HG03066 (cell line): ENCODE results near the gene MCEMP1.

Experiments used
- ATAC-seq: cut with Tn5 transposase; IDR thresholded peaks from one replicate; pipeline ENCODE4 v1.9.1; 2021; ENCODE audit warnings: low read depth; ENCODE audit not compliant: unreplicated experiment

Gene MCEMP1

DNA sequence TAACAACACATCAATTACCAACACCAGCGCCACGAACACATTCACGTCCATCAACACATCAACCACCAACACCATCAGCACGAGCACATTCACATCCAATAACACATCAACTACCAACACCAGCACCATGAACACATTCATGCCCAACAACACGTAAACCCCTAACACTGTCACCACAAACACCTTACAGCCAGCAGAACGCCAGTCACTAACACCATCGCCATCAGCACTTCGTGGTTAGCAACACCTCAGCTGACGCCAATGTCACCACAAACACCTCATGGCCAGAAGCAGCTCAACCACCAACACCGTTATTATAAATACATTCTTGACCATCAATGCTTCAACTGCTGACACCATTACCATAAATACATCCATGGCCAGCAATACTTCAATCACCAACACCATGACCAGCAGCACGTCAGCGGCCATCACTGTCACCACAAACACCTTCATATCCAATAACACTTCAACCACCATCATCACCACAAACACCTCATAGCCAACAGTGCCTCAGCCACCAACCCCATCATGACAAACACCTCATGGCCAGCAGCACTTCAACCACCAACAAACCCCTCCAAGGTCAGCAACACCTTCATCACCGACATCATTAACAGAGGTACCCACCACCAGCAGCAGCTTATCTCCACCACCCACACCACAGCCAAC lies 15.7 kb downstream of the MCEMP1 start:
- no peak for ATAC-seq

GRCh38 chr19:7694499-7694898 lies 17.6 kb downstream of the MCEMP1 start:
- no peak for ATAC-seq

DNA sequence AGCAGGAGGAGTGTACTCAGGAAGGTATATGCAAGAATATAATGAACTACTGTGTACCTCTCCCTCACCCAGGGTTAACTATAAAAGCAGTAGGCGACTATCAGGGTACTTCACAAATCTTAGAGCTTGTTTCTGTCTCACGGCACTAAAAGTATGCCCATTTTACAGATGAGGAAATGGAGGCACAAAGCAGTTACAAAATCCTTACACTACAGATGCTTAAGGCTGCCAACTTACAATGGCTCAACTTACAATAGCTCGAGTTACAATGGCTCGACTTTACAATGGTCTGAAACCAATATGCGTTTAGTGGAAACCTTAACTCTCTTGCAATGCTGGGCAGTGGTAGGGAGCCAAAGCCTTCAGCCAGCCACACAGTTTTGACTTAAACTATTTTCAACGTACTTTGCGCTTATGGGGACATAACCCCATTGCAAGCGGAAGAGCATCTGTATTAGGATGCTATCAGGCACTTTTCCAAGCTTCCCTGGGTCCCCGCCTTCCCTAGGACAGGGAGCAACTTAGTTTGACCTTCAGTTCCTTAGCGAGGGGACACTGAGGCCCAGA lies 20.9 kb downstream of the MCEMP1 start:
- no peak for ATAC-seq

DNA sequence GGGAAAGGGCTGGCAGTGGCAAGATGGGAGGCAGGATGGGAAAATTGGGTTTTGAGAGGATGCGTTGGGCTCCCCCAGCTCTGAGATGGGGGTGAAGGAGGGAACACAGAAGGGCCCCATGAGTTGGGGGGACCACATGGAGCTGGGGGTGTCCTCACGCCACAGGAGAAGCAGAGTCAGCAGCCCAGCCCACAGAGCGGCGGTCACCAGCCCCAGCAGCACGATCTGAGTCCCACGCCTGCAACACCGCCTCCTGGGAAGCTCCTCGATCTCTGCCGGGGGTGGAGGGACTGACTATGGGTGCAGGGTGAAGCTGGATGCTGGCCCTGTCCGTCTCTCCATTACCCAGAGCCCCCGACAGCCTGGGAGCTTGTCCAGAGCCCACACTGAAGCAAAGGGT lies 21.7 kb downstream of the MCEMP1 start:
- no peak for ATAC-seq

DNA sequence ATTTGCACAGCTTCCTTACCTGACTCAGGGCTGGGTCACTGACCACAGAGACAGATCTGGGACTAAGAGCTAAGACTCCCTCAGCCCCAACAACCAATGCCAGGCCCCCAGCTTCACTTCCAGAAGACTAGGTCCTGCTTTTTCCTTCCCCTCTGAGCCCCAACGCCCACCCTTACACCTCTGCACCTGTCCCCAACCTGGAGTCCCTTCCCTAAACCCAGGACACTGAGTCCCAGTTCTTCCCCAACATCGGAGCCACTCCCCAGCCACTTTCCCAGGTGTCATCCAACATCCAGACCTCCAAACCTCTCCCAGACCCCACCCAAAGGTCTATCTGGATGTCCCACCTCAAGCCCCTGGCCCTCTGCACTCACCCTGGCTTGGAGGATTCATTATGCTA lies 22.1 kb downstream of the MCEMP1 start:
- ATAC-seq, result no peak

- no peak for ATAC-seq
Observed at GRCh38 chr19:7699417-7700401, 22.8 kb downstream of the MCEMP1 start.

- no peak for ATAC-seq
Observed at GRCh38 chr19:7701049-7701653, 24.3 kb downstream of the MCEMP1 start.

- ATAC-seq, result peak; percentile 49
Observed at GRCh38 chr19:7701654-7702457, 25.0 kb downstream of the MCEMP1 start, which contains the start of gene FCER2. Gene FCER2, minus strand, starts transcription at chr19:7702131. Its CDS starts 2,371 bp downstream, at chr19:7699760.

DNA sequence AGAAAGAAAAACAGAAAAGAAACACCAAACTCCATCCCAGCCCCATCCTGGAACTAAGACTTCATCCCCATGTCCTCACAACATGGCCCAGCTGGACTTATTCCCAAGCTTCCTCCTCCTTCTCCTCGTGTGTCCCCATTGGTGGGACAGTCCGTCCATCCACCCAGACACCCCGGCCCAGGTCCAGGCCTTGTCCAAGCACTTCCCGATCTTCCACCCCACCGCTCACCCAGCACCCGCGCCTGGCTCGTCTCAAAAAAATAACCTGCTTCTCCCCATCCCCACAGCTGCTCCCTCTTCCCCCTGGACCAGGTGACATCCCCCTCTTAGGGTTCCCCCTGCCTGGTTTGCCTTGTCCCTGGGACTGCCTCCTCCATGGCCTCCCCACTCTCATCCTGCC lies 26.4 kb downstream of the MCEMP1 start:
- no peak for ATAC-seq

DNA sequence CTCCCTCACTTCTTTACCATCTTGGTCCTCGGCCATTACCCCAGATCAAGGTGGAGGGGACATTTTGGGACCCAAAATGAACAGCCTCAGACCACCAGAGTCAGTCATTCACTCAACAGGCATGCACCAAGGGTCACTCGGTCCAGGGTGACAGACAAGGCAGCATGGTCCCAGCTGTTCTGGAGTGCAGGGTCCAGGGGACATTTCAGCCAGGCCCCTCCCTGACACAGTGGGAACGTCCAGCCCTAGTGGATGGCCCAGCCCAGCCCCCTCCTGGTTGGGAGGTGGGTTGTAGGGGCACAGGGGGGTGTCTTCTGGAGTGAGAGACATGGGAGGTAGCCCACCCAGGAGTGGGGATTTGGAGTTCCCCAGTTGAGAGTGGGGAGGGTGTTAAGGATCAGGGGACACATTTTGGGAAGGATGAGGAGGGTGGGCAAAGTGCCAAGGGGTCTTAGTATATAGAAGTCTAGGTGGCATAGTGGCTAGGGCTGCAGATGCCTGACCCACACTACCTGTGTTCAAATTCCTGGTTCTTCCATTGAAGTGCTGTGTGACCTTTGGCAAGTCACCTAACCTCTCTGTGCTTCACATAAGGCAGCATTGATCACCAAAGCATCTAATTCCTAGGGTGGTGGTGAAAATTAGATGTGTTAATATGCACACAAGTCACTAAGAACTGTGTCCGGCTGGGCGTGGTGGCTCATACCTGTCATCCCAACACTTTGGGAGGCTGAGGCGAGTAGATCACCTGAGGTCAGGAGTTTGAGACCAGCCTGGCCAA lies 27.6 kb downstream of the MCEMP1 start:
- no peak for ATAC-seq

DNA sequence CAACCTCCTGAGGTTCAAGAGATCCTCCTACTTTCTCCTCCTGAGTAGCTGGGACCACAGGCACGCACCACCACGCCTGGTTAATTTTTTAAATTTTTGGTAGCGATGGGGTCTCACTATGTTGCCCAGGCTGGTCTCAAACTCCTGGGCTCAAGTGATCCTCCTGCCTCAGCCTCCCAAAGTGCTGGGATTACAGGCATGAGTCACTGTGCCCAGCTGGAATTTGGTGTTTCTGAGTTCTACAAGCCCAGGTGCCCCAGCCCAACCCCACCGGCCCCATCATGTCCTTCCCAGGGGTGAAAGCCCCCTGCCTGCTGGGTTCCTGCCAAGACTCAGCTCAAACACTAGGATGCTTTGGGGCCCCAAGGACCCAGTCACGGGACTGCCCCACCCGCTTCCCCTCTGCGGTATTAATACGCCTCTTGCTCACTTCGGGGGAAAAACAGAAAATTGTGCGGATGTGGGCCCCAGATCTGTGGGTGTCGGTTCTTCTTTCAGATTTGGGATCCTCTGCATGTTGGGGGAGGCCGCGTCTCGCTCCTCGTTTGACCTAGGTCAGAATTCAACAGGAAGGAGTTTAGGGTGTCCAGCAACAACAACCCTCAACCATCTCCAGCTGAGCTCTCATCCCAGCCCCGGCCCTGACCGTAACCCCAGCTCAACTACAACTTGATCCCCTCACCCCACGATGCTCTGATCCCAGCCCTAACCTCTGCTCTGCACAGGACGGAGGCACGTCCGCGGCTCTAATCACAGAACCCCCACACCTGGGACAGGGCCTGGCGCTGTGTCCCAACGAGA lies 28.7 kb downstream of the MCEMP1 start:
- ATAC-seq, result no peak

DNA sequence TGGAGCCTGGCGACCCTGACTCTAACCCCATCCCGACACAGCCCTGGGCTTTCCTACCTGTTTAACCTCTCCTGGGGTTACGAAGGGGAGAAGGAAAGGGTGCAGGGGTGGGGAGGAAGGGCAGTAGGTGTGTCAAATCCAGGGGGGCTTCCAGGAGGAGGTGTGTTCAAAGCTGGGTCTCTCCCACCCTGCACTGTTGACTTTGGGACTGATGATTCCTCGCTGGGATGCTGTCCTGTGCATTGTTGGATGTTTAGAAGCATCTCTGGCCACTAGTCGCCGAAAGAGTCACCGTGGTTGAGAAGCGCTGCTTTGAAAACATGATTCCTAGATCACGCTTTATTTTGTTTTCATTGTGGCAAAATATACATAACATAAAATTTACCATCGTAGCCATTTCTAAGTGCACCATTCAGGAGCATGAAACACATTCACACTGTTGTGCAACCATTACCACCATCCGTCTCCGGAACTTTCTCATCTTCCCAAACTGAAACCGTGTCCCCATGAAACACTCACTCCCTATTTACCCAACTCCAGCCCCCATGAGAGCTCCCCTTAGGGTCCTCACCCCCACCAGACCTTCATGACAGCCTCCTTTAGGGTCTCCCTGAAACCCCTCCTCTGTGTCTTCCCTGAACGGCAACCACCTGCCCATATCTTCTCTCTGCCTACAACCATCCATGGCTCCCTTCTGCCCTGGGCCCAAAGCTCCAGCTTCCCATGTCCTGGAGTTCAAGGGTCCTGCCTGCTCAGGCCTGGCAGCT lies 29.5 kb downstream of the MCEMP1 start:
- ATAC-seq, result no peak

DNA sequence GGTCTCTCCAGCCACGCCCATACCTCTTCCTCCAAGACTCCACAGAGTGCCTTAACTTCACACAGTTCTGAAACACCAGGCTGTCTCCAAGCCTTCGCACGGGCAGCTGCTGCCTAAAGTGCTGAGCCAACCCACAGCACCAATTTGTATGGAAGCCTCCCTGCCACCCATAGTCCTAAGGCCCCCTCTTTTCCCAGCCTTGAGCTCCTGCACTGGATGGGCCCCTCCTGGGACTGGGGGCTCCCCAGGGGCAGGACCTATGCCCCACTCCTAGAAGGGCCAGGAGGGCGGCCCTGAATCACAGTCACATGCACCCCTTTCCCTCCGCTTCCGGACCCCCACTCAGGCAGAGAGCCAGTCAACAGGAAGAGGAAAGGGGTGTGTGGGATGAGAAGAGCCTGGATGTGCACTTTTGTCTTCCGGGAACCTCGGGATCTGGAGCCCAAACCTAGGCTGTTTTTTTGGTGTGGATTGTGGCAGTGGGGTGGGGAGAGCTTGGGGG lies 30.1 kb downstream of the MCEMP1 start:
- no peak for ATAC-seq

DNA sequence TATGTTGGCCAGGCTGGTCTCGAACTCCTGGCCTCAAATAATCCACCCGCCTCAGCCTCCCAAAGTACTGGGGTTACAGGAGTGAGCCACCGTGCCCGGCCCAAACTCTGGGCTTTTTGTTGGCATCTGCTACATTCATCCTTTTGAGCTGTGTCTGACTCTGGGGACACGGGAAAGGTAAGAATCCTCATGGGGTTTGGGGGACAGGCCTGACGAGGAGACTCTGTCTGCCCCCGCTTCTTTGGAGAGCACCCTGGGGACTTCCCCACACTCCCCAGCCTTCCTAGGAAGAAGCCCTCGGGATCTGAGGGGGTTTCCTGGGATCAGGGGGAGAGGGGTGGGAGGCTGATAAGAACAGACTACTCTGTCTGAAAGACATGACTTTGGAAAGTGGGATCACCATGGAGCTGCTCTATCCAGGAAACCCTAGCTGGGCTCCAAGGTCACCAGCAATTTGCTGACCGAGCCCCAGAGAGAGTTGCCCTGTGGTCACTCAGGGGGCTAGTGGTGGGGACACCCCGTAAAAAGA lies 33.1 kb downstream of the MCEMP1 start:
- no peak for ATAC-seq

GRCh38 chr19:7710616-7711015 lies 33.7 kb downstream of the MCEMP1 start:
- ATAC-seq, result no peak

GRCh38 chr19:7715671-7716070 lies 38.8 kb downstream of the MCEMP1 start:
- no peak for ATAC-seq

DNA sequence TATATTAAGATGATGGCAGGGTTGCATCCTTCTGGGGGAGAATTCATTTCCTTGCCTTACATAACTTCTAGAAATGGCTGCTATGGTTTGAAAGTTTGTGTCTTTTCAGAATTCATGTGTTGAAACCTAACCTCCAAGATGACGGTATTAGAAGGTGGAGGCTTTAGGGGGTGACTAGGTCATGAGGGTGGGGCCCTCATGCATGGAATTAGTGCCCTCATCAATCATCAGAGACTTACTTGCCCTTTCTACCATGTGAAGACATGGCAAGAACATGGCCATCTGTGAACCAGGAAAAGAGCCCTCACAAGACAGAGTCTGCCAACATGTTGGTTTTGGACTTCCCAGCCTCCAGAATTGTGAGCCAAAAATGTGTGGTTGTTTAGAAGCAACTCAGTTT lies 39.9 kb downstream of the MCEMP1 start:
- no peak for ATAC-seq
